NB4 (cell line): ENCODE data around the gene TMEM273.
"Not testable (repeated sequence)": the region's sequence is repeated elsewhere in the genome, so short reads cannot be mapped to it uniquely, and the experiment has no call there.

Experiments used
- DNase-seq: peaks from one replicate; pipeline ENCODE4 v3.0.0; 2010; ENCODE audit warnings: low read depth
- H3K4me3 ChIP-seq: one replicate; pipeline ENCODE4 v1.5.1; 2011; ENCODE audit warnings: mild to moderate bottlenecking, low read depth, low read length, moderate library complexity
- CTCF ChIP-seq: IDR thresholded peaks from one replicate; pipeline ENCODE4 v1.5.1; 2012; ENCODE audit warnings: low read depth, low read length
- MAX ChIP-seq: IDR thresholded peaks from 2 replicates; pipeline ENCODE4 v1.6.1; 2011; ENCODE audit warnings: low read depth, low read length
- MYC ChIP-seq: IDR thresholded peaks from 2 replicates; pipeline ENCODE4 v1.6.1; 2011; ENCODE audit warnings: low read depth, low read length
- POLR2A ChIP-seq: IDR thresholded peaks from 2 replicates; pipeline ENCODE4 v1.6.1; 2011; ENCODE audit warnings: mild to moderate bottlenecking; ENCODE audit not compliant: insufficient read length; ENCODE audit errors: extremely low read depth

Gene TMEM273

GRCh38 chr10:49200854-49201253 lies 12.7 kb upstream of the TMEM273 start:
- no peak for DNase-seq
- TF ChIP-seq MYC (no peak), POLR2A (no peak), MAX (no peak), CTCF (no peak)
- H3K4me3 ChIP-seq: no peak overlapping the region

- H3K4me3 ChIP-seq: no peak overlapping the region
- DNase-seq: no peak
- no peak for TF ChIP-seq CTCF
Measured at GRCh38 chr10:49197171-49197570, 9.0 kb upstream of the TMEM273 start.

GRCh38 chr10:49195864-49196263 lies 7.7 kb upstream of the TMEM273 start:
- not testable (repeated sequence) for H3K4me3 ChIP-seq, DNase-seq

GRCh38 chr10:49194212-49194920 lies 6.2 kb upstream of the TMEM273 start:
- TF ChIP-seq CTCF: no peak
- TF ChIP-seq MAX: no peak
- TF ChIP-seq MYC: no peak
- TF ChIP-seq POLR2A: no peak

GRCh38 chr10:49191349-49191748 lies 3.2 kb upstream of the TMEM273 start:
- no peak for DNase-seq
- TF ChIP-seq CTCF: no peak
- no peak for TF ChIP-seq MAX
- TF ChIP-seq MYC: no peak
- TF ChIP-seq POLR2A: no peak
- H3K4me3 ChIP-seq: no peak overlapping the region

More at GRCh38 chr10:49194212-49194920, 6.2 kb upstream of the TMEM273 start:
- no peak for DNase-seq
- no peak overlapping the region for H3K4me3 ChIP-seq

- TF ChIP-seq CTCF (no peak), POLR2A (no peak), MYC (no peak), MAX (no peak)
- DNase-seq: no peak
- no peak overlapping the region for H3K4me3 ChIP-seq
Measured at GRCh38 chr10:49189422-49189821, 1.2 kb upstream of the TMEM273 start.
